Spleen (tissue), 11 donors: Measurements from ENCODE around the gene GPN2. TPM values are rescaled to one million over a fixed set of nuclear protein-coding genes. Genes with fewer than 3 reads are reported as not detected.
"Not testable (repeated sequence)": the region's sequence is repeated elsewhere in the genome, so short reads cannot be mapped to it uniquely, and the experiment has no call there.

ENCODE experiments used
- DNase-seq: peaks from one replicate; pipeline ENCODE4 v3.0.0-alpha.2; 2020
- H3K27ac ChIP-seq, 8 donors: fragments of 200-600 bp; sonication (generic) in 7 of 8; 1 replicate in 4 of 8; 2 replicates in 4 of 8; pipeline versions ENCODE4 v1.5.0 to v1.8.0; 2016 to 2021; ENCODE audit warnings: inconsistent platforms in 4 of 8, mild to moderate bottlenecking in 4 of 8, moderate library complexity in 1 of 8
- H3K27me3 ChIP-seq, 7 donors: fragments of 200-600 bp; sonication (generic) in 6 of 7; replicated peaks in 1 of 7; 1 replicate in 4 of 7; 2 replicates in 3 of 7; pipeline versions ENCODE4 v1.5.0 to v1.8.0; 2016 to 2021; ENCODE audit warnings: inconsistent platforms in 3 of 7, mild to moderate bottlenecking in 1 of 7
- H3K36me3 ChIP-seq, 6 donors: fragments of 200-600 bp; sonication (generic) in 5 of 6; 1 replicate in 4 of 6; 2 replicates in 2 of 6; pipeline versions ENCODE4 v1.5.0 to v1.8.0; 2016 to 2021; ENCODE audit warnings: inconsistent platforms in 2 of 6
- H3K4me1 ChIP-seq, 6 donors: fragments of 200-600 bp; sonication (generic) in 5 of 6; 1 replicate in 3 of 6; 2 replicates in 3 of 6; pipeline versions ENCODE4 v1.5.0 to v1.8.0; 2016 to 2021; ENCODE audit warnings: inconsistent platforms in 3 of 6
- H3K4me3 ChIP-seq, 8 donors: fragments of 200-600 bp; sonication (generic) in 7 of 8; 1 replicate in 4 of 8; 2 replicates in 4 of 8; pipeline versions ENCODE4 v1.5.0 to v1.8.0; 2016 to 2021; ENCODE audit warnings: inconsistent platforms in 4 of 8, mild to moderate bottlenecking in 4 of 8, moderate library complexity in 2 of 8
- H3K9me3 ChIP-seq, 8 donors: fragments of 200-600 bp; sonication (generic) in 7 of 8; 1 replicate in 4 of 8; 2 replicates in 4 of 8; pipeline versions ENCODE4 v1.5.0 to v1.8.0; 2016 to 2021; ENCODE audit warnings: inconsistent platforms in 4 of 8
- CTCF ChIP-seq, 11 experiments: fragments of 200-600 bp in 7 of 11; fragments of 450-650 bp in 4 of 11; sonication (generic) in 4 of 11; IDR thresholded peaks in 8 of 11; conservative IDR thresholded peaks in 3 of 11; 1 replicate in 7 of 11; 2 replicates in 4 of 11; pipeline versions ENCODE4 v1.4.0 to v1.8.0; 2016 to 2021; ENCODE audit warnings: antibody characterized with exemption in 11 of 11, inconsistent platforms in 4 of 11, mild to moderate bottlenecking in 1 of 11
- POLR2A ChIP-seq, 3 donors: fragments of 450-650 bp; IDR thresholded peaks; one replicate each; pipeline ENCODE4 v1.5.1; 2017; ENCODE audit warnings: antibody characterized with exemption in 3 of 3, mild to moderate bottlenecking in 1 of 3
- POLR2AphosphoS5 ChIP-seq, 3 donors: sonication (generic); formaldehyde crosslinking; IDR thresholded peaks; one replicate each; pipeline ENCODE4 v1.5.1; 2017; ENCODE audit warnings: antibody characterized with exemption in 3 of 3
- WGBS, 5 donors: extraction: QIAGEN DNeasy Blood & Tissue Kit in 3 of 5; methylation state at CpG; one replicate each; pipeline versions ENCODE4 v1.1.5 to v1.1.7; 2013 to 2018; 5-methylcytosine and 5-hydroxymethylcytosine counted together
- intact Hi-C: fragments of 100-400 bp; cut with DNase I; formaldehyde crosslinking; loops from one replicate; pipeline ENCODE4 v1.15.0; 2023; ENCODE audit warnings: low total_unique reads
- polyA plus RNA-seq, 3 donors: library from polyadenylated mRNA; stranded (reverse); fragments of 200-250 nt; gene quantifications; one replicate each; pipeline ENCODE4 v1.2.1, GENCODE V29; 2013
- total RNA-seq, 7 donors: library from RNA; depleted of rRNA in 3 of 7; stranded (reverse); fragments of >200 nt in 3 of 7; fragmentation: NEBNext Ultra II Directional in 4 of 7; extraction: Animal tissue kit (Norgen Biotek cat#: 25700) in 4 of 7; gene quantifications; one replicate each; pipeline versions ENCODE4 v1.1.0 to v1.2.1, GENCODE V29; 2016 to 2021
- donor health status: healthy with polysubstance abuse.
- donor health status: DM: no; HTN: no; CAD: no; lungs with moderate emphysema.
- donor health status: DM: no; HTN: no; CAD: no.
- donor health status: Bipolar disorder and iron deficiency.
- donor health status: healthy.
- donor health status: DM: no; HTN: no; CAD: no.
- donor health status: DM: yes; HTN: yes; CAD: no.

GPN2 gene
- total and polyA plus RNA-seq, 10 donors: 11.6 to 28.7 (median 17.1) TPM

GRCh38 chr1:26838474-26839338 is 51.4 kb downstream of the GPN2 start:
- peak overlapping the region; percentile 43 to 88 (median 72) for H3K27ac ChIP-seq
- WGBS, 5 donors: 33 to 64% (median 52%) methylated on average over 8 of the region's 8 CpGs
- TF ChIP-seq POLR2AphosphoS5 (IDR thresholded peaks at IDR 0.05): peak; percentile 66 to 79 (median 75)
- TF ChIP-seq POLR2A (IDR thresholded peaks at IDR 0.05): no peak
- TF ChIP-seq CTCF (IDR thresholded peaks at IDR 0.05 in 8 of 11, conservative IDR thresholded peaks at IDR 0.05 in 3 of 11): no peak
- H3K36me3 ChIP-seq: peaks cover 0 to 99% (median 64%) of the 10 kb centered on the region in 6 donors
- intact Hi-C loops: no loop called here
- peak; percentile 85 for DNase-seq
- no peaks in the 10 kb centered on the region for H3K9me3 ChIP-seq
- no peak overlapping the region for H3K4me3 ChIP-seq
- no peaks in the 10 kb centered on the region for H3K27me3 ChIP-seq
- H3K4me1 ChIP-seq: peaks cover 16 to 49% (median 35%) of the 10 kb centered on the region in 6 donors

GRCh38 chr1:26837665-26838064 is 52.4 kb downstream of the GPN2 start:
- H3K4me3 ChIP-seq, DNase-seq, H3K9me3 ChIP-seq, intact Hi-C loops, H3K27me3 ChIP-seq: not testable (repeated sequence)
- WGBS, 5 donors: 84 to 94% (median 93%) methylated on average over 5 of the region's 5 CpGs
- H3K4me1 ChIP-seq: peaks cover 16 to 59% (median 45%) of the 10 kb centered on the region in 6 donors
- H3K36me3 ChIP-seq: peaks cover 0 to 99% (median 60%) of the 10 kb centered on the region in 6 donors
- peak overlapping the region in 5 of 8 donors; percentile 69 to 88 (median 77) for H3K27ac ChIP-seq

- no peaks in the 10 kb centered on the region for H3K27me3 ChIP-seq
- H3K9me3 ChIP-seq: no peaks in the 10 kb centered on the region
- H3K27ac ChIP-seq: peak overlapping the region; percentile 80 to 94 (median 90)
- 42 to 46% (median 45%) methylated on average over 21 to 23 of the region's 23 CpGs for WGBS, 5 donors
- TF ChIP-seq POLR2AphosphoS5 (IDR thresholded peaks at IDR 0.05): peak; percentile 78 to 91 (median 84)
- peak in 1 of 3 donors; percentile 43 for TF ChIP-seq POLR2A (IDR thresholded peaks at IDR 0.05)
- peak in 10 of 11 experiments; percentile 14 to 68 (median 44) for TF ChIP-seq CTCF (IDR thresholded peaks at IDR 0.05 in 8 of 11, conservative IDR thresholded peaks at IDR 0.05 in 3 of 11)
- H3K36me3 ChIP-seq: peaks cover 0 to 83% (median 45%) of the 10 kb centered on the region in 6 donors
- peak; percentile 97 for DNase-seq
- peaks cover 22 to 85% (median 70%) of the 10 kb centered on the region in 6 donors for H3K4me1 ChIP-seq
- intact Hi-C loops: no loop called here
- peak overlapping the region in 3 of 8 donors; percentile 1 to 60 (median 2) for H3K4me3 ChIP-seq
Observed at GRCh38 chr1:26833432-26834405, 56.4 kb downstream of the GPN2 start.

GRCh38 chr1:26832249-26832960 is 57.7 kb downstream of the GPN2 start:
- Histone ChIP-seq H3K4me3 (peak overlapping the region in 2 of 8 donors; percentile 6 to 60), H3K27ac (peak overlapping the region; percentile 80 to 94 (median 90)), H3K27me3 (no peaks in the 10 kb centered on the region), H3K36me3 (peaks cover 0 to 70% (median 38%) of the 10 kb centered on the region in 6 donors), H3K4me1 (peaks cover 30 to 86% (median 72%) of the 10 kb centered on the region in 6 donors), H3K9me3 (no peaks in the 10 kb centered on the region)
- TF ChIP-seq CTCF (IDR thresholded peaks at IDR 0.05 in 8 of 11, conservative IDR thresholded peaks at IDR 0.05 in 3 of 11): no peak
- TF ChIP-seq POLR2AphosphoS5 (IDR thresholded peaks at IDR 0.05): no peak
- no peak for TF ChIP-seq POLR2A (IDR thresholded peaks at IDR 0.05)
- intact Hi-C loops: no loop called here
- DNase-seq: peak; percentile 76
- 92 to 97% (median 93%) methylated on average over 16 of the region's 16 CpGs for WGBS, 5 donors
